Gastroesophageal sphincter (tissue), 4 donors: ENCODE data around the gene GALNT2. TPM values are rescaled to one million over a fixed set of nuclear protein-coding genes. Genes with fewer than 3 reads are reported as not detected.

Source experiments
- ATAC-seq: fragments of 150-250 bp; one replicate; pipeline ENCODE4 v1.9.1; 2016; ENCODE audit warnings: mild to moderate bottlenecking, moderate library complexity
- H3K27ac ChIP-seq, 4 donors: fragments of 200-600 bp; sonication (generic) in 3 of 4; 1 replicate in 3 of 4; 2 replicates in 1 of 4; pipeline ENCODE4 v1.5.1; 2016 to 2019
- H3K27me3 ChIP-seq: fragments of 200-600 bp; sonication (generic); one replicate; pipeline ENCODE4 v1.5.1; 2019
- H3K36me3 ChIP-seq, 2 donors: fragments of 200-600 bp; sonication (generic); one replicate each; pipeline ENCODE4 v1.5.1; 2019; ENCODE audit warnings: control low read depth in 1 of 2
- H3K4me1 ChIP-seq, 3 donors: fragments of 200-600 bp; sonication (generic); 1 replicate in 2 of 3; 2 replicates in 1 of 3; pipeline ENCODE4 v1.5.1; 2016 to 2019; ENCODE audit warnings: control low read depth in 2 of 3
- H3K4me3 ChIP-seq, 2 donors: fragments of 200-600 bp; sonication (generic); one replicate each; pipeline ENCODE4 v1.5.1; 2019; ENCODE audit warnings: mild to moderate bottlenecking in 1 of 2, moderate library complexity in 1 of 2
- H3K9me3 ChIP-seq, 3 donors: fragments of 200-600 bp; sonication (generic); one replicate each; pipeline ENCODE4 v1.5.1; 2017 to 2019; ENCODE audit warnings: control low read depth in 2 of 3
- EP300 ChIP-seq: sonication (generic); formaldehyde crosslinking; IDR thresholded peaks from one replicate; pipeline ENCODE4 v1.6.1; 2017; ENCODE audit warnings: antibody characterized with exemption, mild to moderate bottlenecking
- POLR2A ChIP-seq, 2 donors: fragments of 450-650 bp; IDR thresholded peaks; one replicate each; pipeline ENCODE4 v1.6.1; 2017; ENCODE audit warnings: antibody characterized with exemption in 2 of 2, mild to moderate bottlenecking in 2 of 2, moderate library complexity in 1 of 2
- POLR2AphosphoS5 ChIP-seq: sonication (generic); formaldehyde crosslinking; IDR thresholded peaks from one replicate; pipeline ENCODE4 v1.6.1; 2017; ENCODE audit warnings: antibody characterized with exemption
- WGBS, 2 donors: methylation state at CpG; one replicate each; pipeline ENCODE4 v1.1.5; 2018; ENCODE audit warnings: low coverage in 1 of 2; 5-methylcytosine and 5-hydroxymethylcytosine counted together
- total RNA-seq, 4 donors: library from RNA; depleted of rRNA; stranded (reverse); fragments of >200 nt; gene quantifications; one replicate each; pipeline ENCODE4 v1.1.0, GENCODE V29; 2016
- TF ChIP-seq, protein P1 (sequence below), 4 experiments: fragments of 200-600 bp in 2 of 4; fragments of 450-650 bp in 2 of 4; sonication (generic) in 1 of 4; IDR thresholded peaks; one replicate each; pipeline ENCODE4 v1.5.1; 2017 to 2019; ENCODE audit warnings: antibody characterized with exemption in 4 of 4, mild to moderate bottlenecking in 2 of 4, moderate library complexity in 2 of 4

GALNT2 gene
- total RNA-seq, 4 donors from 2014 or later, result 95.3 to 160 (median 134) TPM

DNA sequence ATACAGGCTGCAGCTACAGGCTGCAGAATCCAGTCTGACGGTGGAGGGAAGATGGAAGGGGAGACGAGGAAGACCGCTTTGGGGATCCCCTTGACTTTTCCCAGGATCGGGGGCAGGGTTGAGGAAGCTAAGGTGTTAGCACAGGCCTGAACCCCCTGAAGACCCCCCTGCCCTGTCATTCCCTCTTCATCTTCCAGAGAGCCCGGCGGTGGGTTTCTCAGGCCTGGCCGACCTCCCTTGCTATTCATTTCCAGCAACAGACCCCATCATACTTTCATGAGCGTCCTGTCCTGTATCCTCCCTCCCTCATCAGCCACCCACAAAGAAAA, 247.1 kb downstream of the GALNT2 start:
- WGBS, 2 donors, result 80 to 83% methylated on average over 1 to 2 of the region's 8 CpGs
- TF ChIP-seq, protein P1, sequence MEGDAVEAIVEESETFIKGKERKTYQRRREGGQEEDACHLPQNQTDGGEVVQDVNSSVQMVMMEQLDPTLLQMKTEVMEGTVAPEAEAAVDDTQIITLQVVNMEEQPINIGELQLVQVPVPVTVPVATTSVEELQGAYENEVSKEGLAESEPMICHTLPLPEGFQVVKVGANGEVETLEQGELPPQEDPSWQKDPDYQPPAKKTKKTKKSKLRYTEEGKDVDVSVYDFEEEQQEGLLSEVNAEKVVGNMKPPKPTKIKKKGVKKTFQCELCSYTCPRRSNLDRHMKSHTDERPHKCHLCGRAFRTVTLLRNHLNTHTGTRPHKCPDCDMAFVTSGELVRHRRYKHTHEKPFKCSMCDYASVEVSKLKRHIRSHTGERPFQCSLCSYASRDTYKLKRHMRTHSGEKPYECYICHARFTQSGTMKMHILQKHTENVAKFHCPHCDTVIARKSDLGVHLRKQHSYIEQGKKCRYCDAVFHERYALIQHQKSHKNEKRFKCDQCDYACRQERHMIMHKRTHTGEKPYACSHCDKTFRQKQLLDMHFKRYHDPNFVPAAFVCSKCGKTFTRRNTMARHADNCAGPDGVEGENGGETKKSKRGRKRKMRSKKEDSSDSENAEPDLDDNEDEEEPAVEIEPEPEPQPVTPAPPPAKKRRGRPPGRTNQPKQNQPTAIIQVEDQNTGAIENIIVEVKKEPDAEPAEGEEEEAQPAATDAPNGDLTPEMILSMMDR (IDR thresholded peaks at IDR 0.05), result no peak
- TF ChIP-seq POLR2A (IDR thresholded peaks at IDR 0.05) (no peak), EP300 (no peak), POLR2AphosphoS5 (no peak)
- no peak overlapping the region for H3K4me3 ChIP-seq
- ATAC-seq, result no peak
- H3K9me3 ChIP-seq, result no peaks in the 10 kb centered on the region
- H3K4me1 ChIP-seq, result no peaks in the 10 kb centered on the region
- peaks cover 11% of the 10 kb centered on the region for H3K27me3 ChIP-seq
- H3K36me3 ChIP-seq, result no peaks in the 10 kb centered on the region
- no peak overlapping the region for H3K27ac ChIP-seq

DNA sequence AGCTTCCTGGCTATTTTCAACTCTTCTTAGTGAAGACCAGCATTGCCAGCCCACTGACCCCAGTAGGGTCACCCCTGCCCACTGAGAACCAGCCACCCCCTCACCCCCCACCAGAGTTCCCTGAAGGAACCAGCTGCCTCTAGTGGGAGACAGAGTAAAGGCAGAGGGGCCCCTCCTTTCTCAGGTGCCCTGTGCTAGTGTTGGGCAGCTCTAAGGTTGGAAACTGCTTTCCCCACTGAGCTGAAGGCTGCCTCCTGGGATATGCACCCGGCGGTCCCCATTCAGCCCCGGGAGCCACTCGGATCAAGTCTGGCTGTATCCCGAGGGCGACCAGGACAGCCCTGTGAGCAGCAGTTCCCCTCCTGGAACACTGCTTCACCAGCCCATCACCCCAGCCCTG, 248.1 kb downstream of the GALNT2 start:
- ATAC-seq, result no peak
- H3K9me3 ChIP-seq, result no peaks in the 10 kb centered on the region
- WGBS, 2 donors, result no CpG with 5 or more reads among the region's 6 CpGs
- peaks cover 13% of the 10 kb centered on the region for H3K27me3 ChIP-seq
- no peak overlapping the region for H3K27ac ChIP-seq
- H3K4me1 ChIP-seq, result no peaks in the 10 kb centered on the region
- H3K4me3 ChIP-seq, result no peak overlapping the region
- no peaks in the 10 kb centered on the region for H3K36me3 ChIP-seq
- TF ChIP-seq, protein P1 (IDR thresholded peaks at IDR 0.05), result no peak
- TF ChIP-seq POLR2AphosphoS5 (no peak), POLR2A (IDR thresholded peaks at IDR 0.05) (no peak), EP300 (no peak)

DNA sequence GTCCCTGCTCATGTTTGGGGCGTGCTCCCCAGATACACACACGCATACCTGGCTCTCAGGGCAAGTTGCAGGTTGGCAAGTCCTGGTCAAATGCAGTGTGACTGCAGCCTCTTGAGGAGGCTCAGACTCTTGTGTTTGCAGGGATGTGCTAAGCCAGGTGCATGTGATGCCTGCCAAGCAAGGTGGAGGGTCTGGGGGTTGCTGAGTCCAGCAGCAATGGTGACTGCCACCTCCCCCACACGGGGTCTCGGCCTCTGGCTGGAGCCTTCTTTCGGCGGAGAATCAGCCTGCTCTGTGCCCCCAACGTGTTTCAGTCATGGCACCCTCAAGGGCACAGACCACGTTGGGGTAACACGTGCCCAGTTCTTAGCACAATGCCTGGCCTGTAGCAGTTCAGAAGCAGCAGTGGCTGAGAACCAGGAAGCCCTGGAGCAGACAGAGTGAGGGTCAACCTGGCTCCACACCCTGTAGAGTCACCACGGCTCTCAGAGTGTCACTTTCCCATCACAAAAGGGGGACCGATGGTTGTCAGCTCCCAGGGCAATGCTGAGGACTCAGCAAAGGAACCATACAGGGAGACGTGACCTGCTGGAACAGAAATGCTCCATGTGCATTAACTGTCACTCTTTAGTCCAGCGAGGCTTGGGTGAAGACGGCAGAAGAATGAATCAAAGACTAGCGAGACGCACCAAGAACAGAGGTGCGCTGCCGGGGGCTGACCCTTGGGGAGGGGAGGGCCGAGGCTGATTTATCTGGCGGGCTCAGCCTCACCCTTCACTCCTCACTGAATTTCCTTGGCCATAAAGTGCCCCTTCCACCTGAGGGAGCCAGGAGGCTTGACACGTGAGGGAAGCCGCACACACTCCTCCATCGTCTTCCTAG, 250.1 kb downstream of the GALNT2 start:
- H3K36me3 ChIP-seq, result no peaks in the 10 kb centered on the region
- TF ChIP-seq, protein P1 (IDR thresholded peaks at IDR 0.05), result no peak
- TF ChIP-seq POLR2A (IDR thresholded peaks at IDR 0.05), result no peak
- TF ChIP-seq EP300, result no peak
- no peak for TF ChIP-seq POLR2AphosphoS5
- 64 to 77% methylated on average over 5 to 14 of the region's 23 CpGs for WGBS, 2 donors
- ATAC-seq, result no peak
- no peak overlapping the region for H3K4me3 ChIP-seq
- H3K4me1 ChIP-seq, result no peaks in the 10 kb centered on the region
- H3K27me3 ChIP-seq, result peaks cover 13% of the 10 kb centered on the region
- no peaks in the 10 kb centered on the region for H3K9me3 ChIP-seq
- H3K27ac ChIP-seq, result no peak overlapping the region

DNA sequence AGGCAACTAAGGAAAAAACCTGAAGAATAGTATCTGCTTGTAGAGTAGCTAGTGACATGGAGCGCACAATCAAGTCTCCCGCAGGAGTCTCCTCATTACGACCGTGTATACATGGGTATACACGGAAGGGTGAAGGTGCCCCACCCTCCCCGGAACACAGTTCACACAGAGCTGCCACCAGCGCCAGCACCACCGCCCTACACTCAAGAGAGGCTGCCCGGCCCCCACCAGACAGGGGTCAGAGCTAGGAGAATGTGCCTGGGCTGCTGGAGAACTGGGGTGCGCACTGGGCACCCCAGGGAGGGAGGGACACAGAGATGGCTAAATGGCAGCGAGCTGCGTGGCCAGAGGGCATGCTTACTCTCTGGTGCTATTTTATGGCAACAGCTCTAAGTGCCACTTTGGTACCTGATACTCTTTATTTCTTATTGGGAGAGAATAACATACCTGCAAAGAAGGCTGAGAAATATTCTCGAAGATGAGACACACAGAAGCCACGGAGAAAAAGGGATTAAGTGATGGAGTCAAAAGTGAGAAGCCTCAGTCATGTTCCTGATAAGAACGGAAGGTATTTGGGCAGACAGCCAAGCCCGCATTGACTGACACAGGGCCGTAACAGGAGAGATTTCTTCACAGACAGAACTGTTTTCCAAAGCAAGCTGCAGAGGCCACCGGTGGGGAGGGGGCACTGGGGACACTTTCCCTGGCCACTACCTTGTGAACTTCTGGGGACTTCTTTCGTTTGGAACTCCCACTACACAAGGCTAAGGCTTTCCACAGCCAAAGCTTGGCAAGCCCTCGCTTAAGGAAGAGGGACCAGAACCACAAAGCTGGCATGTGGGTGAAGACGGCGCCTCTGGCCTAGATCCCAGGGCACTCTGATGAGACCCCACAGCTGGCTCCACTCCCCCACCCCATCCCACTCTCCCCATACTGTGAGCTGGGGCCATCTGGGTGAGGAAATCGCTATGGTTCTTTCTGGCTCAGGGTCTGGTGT, 251.1 kb downstream of the GALNT2 start:
- no peak for TF ChIP-seq EP300
- no peak for TF ChIP-seq POLR2A (IDR thresholded peaks at IDR 0.05)
- TF ChIP-seq, protein P1 (IDR thresholded peaks at IDR 0.05), result no peak
- TF ChIP-seq POLR2AphosphoS5, result no peak
- H3K36me3 ChIP-seq, result no peaks in the 10 kb centered on the region
- peaks cover 13% of the 10 kb centered on the region for H3K27me3 ChIP-seq
- ATAC-seq, result no peak
- H3K4me3 ChIP-seq, result no peak overlapping the region
- 36 to 80% methylated on average over 2 to 6 of the region's 23 CpGs for WGBS, 2 donors
- no peaks in the 10 kb centered on the region for H3K9me3 ChIP-seq
- no peaks in the 10 kb centered on the region for H3K4me1 ChIP-seq
- H3K27ac ChIP-seq, result no peak overlapping the region
